K562 (cell line): ENCODE results near the gene RPL7L1. TPM values are rescaled to one million over a fixed set of nuclear protein-coding genes. Genes with fewer than 3 reads are reported as not detected.

Experiments
- AFF4 ChIP-seq: sonication (generic); formaldehyde crosslinking; IDR thresholded peaks from 2 replicates; pipeline ENCODE4 v1.8.0; 2023; ENCODE audit warnings: mild to moderate bottlenecking, missing genetic modification reagents
- ASH1L ChIP-seq: fragments of 450-650 bp; IDR thresholded peaks from 2 replicates; pipeline ENCODE4 v1.6.1; 2018; ENCODE audit warnings: borderline replicate concordance, mild to moderate bottlenecking, low read depth; ENCODE audit not compliant: partially characterized antibody
- CBX3 ChIP-seq, 2 experiments: IDR thresholded peaks; 1 replicate in 1 of 2; 2 replicates in 1 of 2; pipeline ENCODE4 v1.6.1; 2012; ENCODE audit warnings: inconsistent platforms in 2 of 2, low read length in 2 of 2, borderline replicate concordance in 1 of 2, control low read depth in 1 of 2
- DIDO1 ChIP-seq: fragments of 450-650 bp; IDR thresholded peaks from 2 replicates; pipeline ENCODE4 v1.6.1; 2016; ENCODE audit warnings: low read depth, missing biosample characterization, missing genetic modification characterization
- ELF1 ChIP-seq: fragments of 200-800 bp; sonication (Bioruptor generic); IDR thresholded peaks from 2 replicates; pipeline ENCODE4 v1.6.1; 2016; ENCODE audit warnings: missing genetic modification characterization, missing compliant biosample characterization
- GATAD2B ChIP-seq: fragments of 450-650 bp; IDR thresholded peaks from 2 replicates; pipeline ENCODE4 v1.6.1; 2017; ENCODE audit warnings: mild to moderate bottlenecking, borderline replicate concordance
- HINFP ChIP-seq: fragments of 450-650 bp; conservative IDR thresholded peaks from 2 replicates; pipeline ENCODE4 v1.6.1; 2016; ENCODE audit warnings: missing genetic modification characterization, low read depth, mild to moderate bottlenecking, control low read depth, missing compliant biosample characterization
- ILF3 ChIP-seq: fragments of 450-650 bp; IDR thresholded peaks from 2 replicates; pipeline ENCODE4 v1.6.1; 2018; ENCODE audit warnings: antibody characterized with exemption, mild to moderate bottlenecking, moderate library complexity, borderline replicate concordance
- NCOA1 ChIP-seq: fragments of 450-650 bp; IDR thresholded peaks from 2 replicates; pipeline ENCODE4 v1.6.1; 2016; ENCODE audit warnings: low read depth
- NFATC3 ChIP-seq: fragments of 450-650 bp; IDR thresholded peaks from 2 replicates; pipeline ENCODE4 v1.6.1; 2017; ENCODE audit warnings: mild to moderate bottlenecking
- RAD21 ChIP-seq, 2 experiments: fragments of 250-450 bp in 1 of 2; fragments of 450-650 bp in 1 of 2; sonication (Bioruptor Pico) in 1 of 2; formaldehyde crosslinking in 1 of 2; IDR thresholded peaks in 1 of 2; conservative IDR thresholded peaks in 1 of 2; 2 replicates each; pipeline versions ENCODE4 v1.4.0 to v1.8.0; 2020 to 2022; ENCODE audit warnings: mild to moderate bottlenecking in 2 of 2, moderate library complexity in 1 of 2
- TRIM24 ChIP-seq, 2 experiments: fragments of 450-650 bp; IDR thresholded peaks; 2 replicates each; pipeline ENCODE4 v1.6.1; 2016
- YBX1 ChIP-seq: fragments of 450-650 bp; IDR thresholded peaks from 2 replicates; pipeline ENCODE4 v1.7.1; 2016; ENCODE audit warnings: mild to moderate bottlenecking
- ZNF395 ChIP-seq: fragments of 200-800 bp; sonication (Bioruptor generic); IDR thresholded peaks from 2 replicates; pipeline ENCODE4 v1.6.1; 2017; ENCODE audit warnings: missing genetic modification characterization, missing compliant biosample characterization
- ZNF592 ChIP-seq: fragments of 450-650 bp; IDR thresholded peaks from 2 replicates; pipeline ENCODE4 v1.6.1; 2017; ENCODE audit warnings: antibody characterized with exemption, mild to moderate bottlenecking
- ZNF655 ChIP-seq: fragments of 250-450 bp; sonication (Bioruptor Pico); IDR thresholded peaks from 2 replicates; pipeline ENCODE4 v1.5.0; 2021
- polyA plus RNA-seq, 8 experiments: library from polyadenylated mRNA; depleted of rRNA in 4 of 8; stranded (reverse) in 5 of 8; unstranded in 3 of 8; fragments of >200 nt; fragmentation: Nextera tagmentation in 2 of 8; fragmentation: Illumina TruSeq in 1 of 8; extraction: Ambion mirVana in 2 of 8; extraction: Trizol in 1 of 8; gene quantifications; 2 replicates each; pipeline versions ENCODE4 v1.2.1 to v1.2.3, GENCODE V29; 2011 to 2014; ENCODE audit warnings: inconsistent platforms in 1 of 8, missing spikeins in 1 of 8
- total RNA-seq, 7 experiments: library from RNA; depleted of rRNA in 6 of 7; stranded (reverse); fragments of >200 nt in 6 of 7; fragmentation: Illumina TruSeq in 2 of 7; extraction: Trizol in 2 of 7; gene quantifications; 2 replicates each; pipeline versions ENCODE4 v1.2.1 to v1.2.3, GENCODE V29; 2011 to 2021; ENCODE audit warnings: low replicate concordance in 1 of 7

RPL7L1 gene
- total and polyA plus RNA-seq, 9 of the 15 experiments (the other 6 are each of a cell fraction or from before 2014, with no cell fraction given) = 129 to 259 (median 164) TPM

GRCh38 chr6:42901538-42901957 lies 22.1 kb downstream of the RPL7L1 start (continued):
- TF ChIP-seq ZNF592 (peak; percentile 43; the same call in 1 of the 2 replicates), ILF3 (no peak), AFF4 (CRISPR knock-in tag) (no peak), YBX1 (no peak), NCOA1 (no peak), DIDO1 (tag) (no peak), ELF1 (no peak), HINFP (tag) (no peak), NFATC3 (no peak), RAD21 (CRISPR knock-in tag; conservative IDR thresholded peaks at IDR 0.05 in 1 of 2, IDR thresholded peaks at IDR 0.05 in 1 of 2) (peak; percentile 98 to 99), GATAD2B (peak; percentile 62; the same call in 1 of the 2 replicates), TRIM24 (IDR thresholded peaks at IDR 0.05) (no peak), CBX3 (IDR thresholded peaks at IDR 0.05; ENCODE audit: borderline replicate concordance in 1 of 2, low read length in 2 of 2) (no peak; a peak in 1 of 3 replicates), ZNF395 (CRISPR knock-in tag) (no peak), ASH1L (no peak), ZNF655 (CRISPR knock-in tag) (no peak)
